KMS-11 (cell line): ENCODE measurements around the gene IFIH1.

Experiments used
- H2AFZ ChIP-seq: fragments of 200-600 bp; sonication (generic); 2 replicates; pipeline ENCODE4 v1.6.1; 2016; ENCODE audit warnings: antibody characterized with exemption, mixed run types, low read depth
- H3K27ac ChIP-seq: fragments of 200-600 bp; sonication (generic); 2 replicates; pipeline ENCODE4 v1.6.1; 2016; ENCODE audit warnings: mild to moderate bottlenecking, mixed run types
- H3K27me3 ChIP-seq: fragments of 200-600 bp; sonication (generic); 2 replicates; pipeline ENCODE4 v1.6.1; 2017; ENCODE audit warnings: mild to moderate bottlenecking, low read depth, mixed run types, moderate library complexity; ENCODE audit not compliant: insufficient read depth
- H3K36me3 ChIP-seq: fragments of 200-600 bp; sonication (generic); 2 replicates; pipeline ENCODE4 v1.6.1; 2017; ENCODE audit warnings: mild to moderate bottlenecking, mixed run types; ENCODE audit not compliant: insufficient read depth
- H3K4me1 ChIP-seq: fragments of 200-600 bp; sonication (generic); 2 replicates; pipeline ENCODE4 v1.6.1; 2016; ENCODE audit warnings: mild to moderate bottlenecking, low read depth, mixed run types; ENCODE audit not compliant: poor library complexity, severe bottlenecking
- H3K4me2 ChIP-seq: fragments of 200-600 bp; sonication (generic); 2 replicates; pipeline ENCODE4 v1.7.0; 2016; ENCODE audit warnings: mild to moderate bottlenecking, mixed run types
- H3K4me3 ChIP-seq: fragments of 200-600 bp; sonication (generic); IDR thresholded peaks from 2 replicates; pipeline ENCODE4 v1.6.1; 2017; ENCODE audit warnings: low read depth, low read length, mixed read lengths; ENCODE audit not compliant: insufficient read depth
- H3K79me2 ChIP-seq: fragments of 200-600 bp; sonication (generic); 2 replicates; pipeline ENCODE4 v1.6.1; 2016; ENCODE audit warnings: low read depth, mixed run types; ENCODE audit not compliant: insufficient read depth
- H3K9ac ChIP-seq: fragments of 200-600 bp; sonication (generic); 2 replicates; pipeline ENCODE4 v1.6.1; 2016; ENCODE audit warnings: mild to moderate bottlenecking, mixed run types
- H4K20me1 ChIP-seq: fragments of 200-600 bp; sonication (generic); 2 replicates; pipeline ENCODE4 v1.6.1; 2016; ENCODE audit warnings: mild to moderate bottlenecking, mixed run types; ENCODE audit not compliant: insufficient read depth
- CTCF ChIP-seq: fragments of 200-600 bp; sonication (generic); conservative IDR thresholded peaks from 2 replicates; pipeline ENCODE4 v1.6.1; 2017; ENCODE audit warnings: low read depth, mild to moderate bottlenecking, antibody characterized with exemption, low read length, moderate library complexity, mixed read lengths

Gene IFIH1

GRCh38 chr2:162318328-162319180 is at the start of gene IFIH1:
Gene IFIH1, minus strand, starts transcription at chr2:162318684. Its CDS starts 377 bp downstream, at chr2:162318307.
- no peaks in the 10 kb centered on the region for H3K27me3 ChIP-seq
- peak within 1 kb of the TSS; percentile 96 for H3K27ac ChIP-seq
- peak within 1 kb of the TSS; percentile 21 for H3K4me3 ChIP-seq
- peak within 1 kb of the TSS; percentile 94 for H3K9ac ChIP-seq
- H3K4me2 ChIP-seq, result peak within 1 kb of the TSS; percentile 45
- H4K20me1 ChIP-seq, result no peaks in the 10 kb centered on the region
- H3K36me3 ChIP-seq, result no peaks in the 10 kb centered on the region
- TF ChIP-seq CTCF, result peak; percentile 43; the same call in 1 of the 2 replicates
- H2AFZ ChIP-seq, result peak within 1 kb of the TSS; percentile 60
- peaks cover 46% of the 10 kb centered on the region for H3K4me1 ChIP-seq
- peaks cover 41% of the 10 kb centered on the region; the same call in 1 of the 2 replicates for H3K79me2 ChIP-seq

- Histone ChIP-seq H3K36me3 (no peaks in the 10 kb centered on the region), H4K20me1 (no peaks in the 10 kb centered on the region), H3K4me1 (no peaks in the 10 kb centered on the region), H3K79me2 (no peaks in the 10 kb centered on the region), H2AFZ (no peak overlapping the region), H3K27ac (no peak overlapping the region), H3K9ac (no peak overlapping the region), H3K27me3 (no peaks in the 10 kb centered on the region), H3K4me2 (no peak overlapping the region), H3K4me3 (no peak overlapping the region)
- TF ChIP-seq CTCF, result no peak
Measured at GRCh38 chr2:162365392-162365791, 46.9 kb upstream of the IFIH1 start.

DNA sequence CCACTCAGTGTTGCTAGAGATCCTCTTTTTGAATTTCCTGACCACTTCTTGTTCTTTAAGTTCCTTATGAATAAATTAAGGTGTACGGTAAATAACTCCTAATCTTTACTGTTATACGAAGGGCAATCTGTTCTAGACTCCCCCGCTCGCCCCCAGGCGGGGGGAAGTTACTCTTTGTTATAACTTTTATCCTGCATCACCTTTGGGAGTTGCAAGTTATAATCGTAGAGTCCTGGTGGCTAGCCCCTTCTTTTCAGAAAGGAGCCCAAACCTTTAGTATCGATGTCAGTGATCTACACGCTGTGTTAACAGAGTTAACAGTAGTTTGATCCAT is 26.1 kb upstream of the IFIH1 start:
- Histone ChIP-seq H4K20me1 (no peaks in the 10 kb centered on the region), H3K36me3 (no peaks in the 10 kb centered on the region), H3K4me2 (peak overlapping the region; percentile 82), H3K4me3 (peak overlapping the region; percentile 71), H3K27ac (no peak overlapping the region; the same call in 1 of the 2 replicates), H2AFZ (peak overlapping the region; percentile 86), H3K9ac (peak overlapping the region; percentile 46; the same call in 1 of the 2 replicates), H3K4me1 (peaks cover 4% of the 10 kb centered on the region), H3K27me3 (no peaks in the 10 kb centered on the region), H3K79me2 (no peaks in the 10 kb centered on the region)
- TF ChIP-seq CTCF, result no peak

DNA sequence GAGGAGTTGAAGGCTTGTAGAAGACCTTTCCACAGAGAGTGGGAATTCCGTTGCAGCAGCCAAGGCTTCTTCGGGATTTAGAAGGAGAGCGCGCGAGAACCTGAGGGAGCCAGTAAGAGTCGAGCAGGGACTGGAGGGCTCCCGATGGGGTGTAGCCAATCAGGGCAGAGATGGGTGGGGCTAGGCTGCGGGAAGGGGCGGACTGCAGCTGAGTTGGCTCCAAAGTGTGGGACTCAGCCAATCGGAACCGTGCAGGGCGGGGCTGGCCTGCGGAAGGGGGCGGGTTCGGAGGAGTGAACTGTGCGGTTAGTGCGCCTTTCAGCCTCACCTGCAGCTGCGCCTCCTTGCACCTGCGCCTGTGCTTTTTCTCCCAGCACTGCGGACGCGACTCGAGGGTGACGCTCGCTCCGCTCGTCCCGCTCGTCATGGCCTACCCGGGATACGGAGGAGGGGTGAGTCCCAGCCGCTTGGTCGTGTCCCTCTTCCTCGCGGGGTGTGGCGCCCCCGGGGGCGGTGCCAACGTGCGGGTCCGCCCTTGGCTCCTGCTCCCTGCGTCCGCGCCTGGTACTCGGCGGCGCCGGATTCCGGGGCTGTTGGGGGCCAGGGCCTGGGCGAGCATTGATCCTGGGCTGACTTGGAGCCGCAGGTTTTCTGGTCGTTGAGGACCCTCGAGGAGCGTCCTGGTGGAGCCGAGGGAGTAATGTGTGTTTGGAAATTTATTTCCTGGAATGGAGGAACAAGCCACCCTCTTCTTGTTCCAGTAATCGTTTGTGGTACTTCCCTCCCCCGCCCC is 25.5 kb upstream of the IFIH1 start, which contains the start of gene GCA:
GCA (plus strand) TSS at position 309 of the 793 bp plus-strand sequence; CDS start at position 426, 117 bp downstream.
- TF ChIP-seq CTCF, result no peak
- H2AFZ ChIP-seq, result peak within 1 kb of the TSS; percentile 86
- H3K27ac ChIP-seq, result no peak within 1 kb of the TSS; the same call in 1 of the 2 replicates
- peak within 1 kb of the TSS; percentile 82 for H3K4me2 ChIP-seq
- peak within 1 kb of the TSS; percentile 46; the same call in 1 of the 2 replicates for H3K9ac ChIP-seq
- peaks cover 4% of the 10 kb centered on the region for H3K4me1 ChIP-seq
- H3K36me3 ChIP-seq, result no peaks in the 10 kb centered on the region
- no peaks in the 10 kb centered on the region for H3K27me3 ChIP-seq
- H4K20me1 ChIP-seq, result no peaks in the 10 kb centered on the region
- H3K4me3 ChIP-seq, result peak within 1 kb of the TSS; percentile 71
- no peaks in the 10 kb centered on the region for H3K79me2 ChIP-seq
